HepG2 (cell line): ENCODE data around the gene SERINC5. TPM values are rescaled to one million over a fixed set of nuclear protein-coding genes. Genes with fewer than 3 reads are reported as not detected.

Source experiments
- FOSL2 ChIP-seq: sonication (generic); formaldehyde crosslinking; IDR thresholded peaks from 2 replicates; pipeline ENCODE4 v1.4.0; 2020; ENCODE audit warnings: missing genetic modification reagents
- HDAC1 ChIP-seq: sonication (generic); formaldehyde crosslinking; IDR thresholded peaks from 2 replicates; pipeline ENCODE4 v1.5.1; 2020; ENCODE audit warnings: mild to moderate bottlenecking, missing genetic modification reagents
- KLF12 ChIP-seq: sonication (generic); formaldehyde crosslinking; IDR thresholded peaks from 2 replicates; pipeline ENCODE4 v1.4.0; 2020; ENCODE audit warnings: missing genetic modification reagents, borderline replicate concordance
- MED1 ChIP-seq: sonication (generic); formaldehyde crosslinking; IDR thresholded peaks from 2 replicates; pipeline ENCODE4 v1.4.0; 2020; ENCODE audit warnings: missing genetic modification reagents
- MTA3 ChIP-seq: sonication (generic); formaldehyde crosslinking; IDR thresholded peaks from 2 replicates; pipeline ENCODE4 v1.4.0; 2020; ENCODE audit warnings: missing genetic modification reagents
- TAF1 ChIP-seq: sonication (generic); formaldehyde crosslinking; IDR thresholded peaks from 2 replicates; pipeline ENCODE4 v1.4.0; 2020; ENCODE audit warnings: missing genetic modification reagents
- TBL1XR1 ChIP-seq: fragments of 150-350 bp; IDR thresholded peaks from 2 replicates; pipeline ENCODE4 v1.6.1; 2014; ENCODE audit warnings: borderline replicate concordance, low read length; ENCODE audit not compliant: partially characterized antibody
- THAP11 ChIP-seq: IDR thresholded peaks from 2 replicates; pipeline ENCODE4 v1.6.1; 2016; ENCODE audit warnings: missing biosample characterization, missing genetic modification reagents
- XBP1 ChIP-seq: sonication (generic); formaldehyde crosslinking; IDR thresholded peaks from 2 replicates; pipeline ENCODE4 v1.5.0; 2020; ENCODE audit warnings: missing genetic modification reagents
- ZBTB21 ChIP-seq: sonication (generic); formaldehyde crosslinking; IDR thresholded peaks from 2 replicates; pipeline ENCODE4 v1.4.0; 2020; ENCODE audit warnings: missing genetic modification reagents
- ZBTB37 ChIP-seq: sonication (generic); formaldehyde crosslinking; IDR thresholded peaks from 2 replicates; pipeline ENCODE4 v1.4.0; 2020; ENCODE audit warnings: mild to moderate bottlenecking, missing genetic modification reagents
- ZNF317 ChIP-seq: sonication (generic); formaldehyde crosslinking; IDR thresholded peaks from 2 replicates; pipeline ENCODE4 v1.5.0; 2020; ENCODE audit warnings: mild to moderate bottlenecking, missing genetic modification reagents
- ZNF331 ChIP-seq: sonication (generic); formaldehyde crosslinking; IDR thresholded peaks from 2 replicates; pipeline ENCODE4 v1.4.0; 2020; ENCODE audit warnings: missing genetic modification reagents
- ZNF343 ChIP-seq: sonication (generic); formaldehyde crosslinking; IDR thresholded peaks from 2 replicates; pipeline ENCODE4 v1.4.0; 2020; ENCODE audit warnings: mild to moderate bottlenecking, missing genetic modification reagents
- ZNF512 ChIP-seq: sonication (generic); formaldehyde crosslinking; IDR thresholded peaks from 2 replicates; pipeline ENCODE4 v1.4.0; 2020; ENCODE audit warnings: mild to moderate bottlenecking, missing genetic modification reagents
- ZNF589 ChIP-seq: sonication (generic); formaldehyde crosslinking; conservative IDR thresholded peaks from 2 replicates; pipeline ENCODE4 v1.8.0; 2022; ENCODE audit warnings: mild to moderate bottlenecking, moderate library complexity, missing genetic modification reagents
- ZNF652 ChIP-seq: IDR thresholded peaks from 2 replicates; pipeline ENCODE4 v1.6.1; 2016; ENCODE audit warnings: low read depth, borderline replicate concordance
- ZNF850 ChIP-seq: sonication (generic); formaldehyde crosslinking; conservative IDR thresholded peaks from 2 replicates; pipeline ENCODE4 v1.9.0; 2021; ENCODE audit warnings: mild to moderate bottlenecking, missing genetic modification reagents
- polyA plus RNA-seq, 8 experiments: library from polyadenylated mRNA; depleted of rRNA in 3 of 8; stranded (reverse) in 7 of 8; unstranded in 1 of 8; fragments of >200 nt; fragmentation: Illumina TruSeq in 4 of 8; extraction: Trizol in 4 of 8; gene quantifications; 2 replicates each; pipeline versions ENCODE4 v1.2.1 to v1.2.3, GENCODE V29; 2011 to 2016; ENCODE audit warnings: low read depth in 4 of 8, missing spikeins in 1 of 8, mixed read lengths in 1 of 8; ENCODE audit not compliant: insufficient read depth in 1 of 8
- total RNA-seq, 5 experiments: library from RNA; depleted of rRNA; stranded (reverse); fragments of >200 nt; fragmentation: Illumina TruSeq; extraction: Trizol; gene quantifications; 2 replicates each; pipeline ENCODE4 v1.2.3, GENCODE V29; 2016; ENCODE audit warnings: low read depth in 1 of 5
- TF ChIP-seq, protein P1 (sequence below): sonication (generic); formaldehyde crosslinking; IDR thresholded peaks from 2 replicates; pipeline ENCODE4 v1.4.0; 2020; ENCODE audit warnings: missing genetic modification reagents
- TF ChIP-seq, protein P2 (sequence below), 2 experiments: sonication (generic) in 1 of 2; formaldehyde crosslinking in 1 of 2; IDR thresholded peaks; 2 replicates each; pipeline versions ENCODE4 v1.4.0 to v1.6.1; 2016 to 2020; ENCODE audit warnings: borderline replicate concordance in 1 of 2, low read depth in 1 of 2, mild to moderate bottlenecking in 1 of 2, missing genetic modification reagents in 1 of 2

The SERINC5 gene
- total and polyA plus RNA-seq, 2 of the 13 experiments (the other 11 are each of a cell fraction or from before 2014, with no cell fraction given) = 17.3 to 22.8 TPM

- TF ChIP-seq, protein P1, sequence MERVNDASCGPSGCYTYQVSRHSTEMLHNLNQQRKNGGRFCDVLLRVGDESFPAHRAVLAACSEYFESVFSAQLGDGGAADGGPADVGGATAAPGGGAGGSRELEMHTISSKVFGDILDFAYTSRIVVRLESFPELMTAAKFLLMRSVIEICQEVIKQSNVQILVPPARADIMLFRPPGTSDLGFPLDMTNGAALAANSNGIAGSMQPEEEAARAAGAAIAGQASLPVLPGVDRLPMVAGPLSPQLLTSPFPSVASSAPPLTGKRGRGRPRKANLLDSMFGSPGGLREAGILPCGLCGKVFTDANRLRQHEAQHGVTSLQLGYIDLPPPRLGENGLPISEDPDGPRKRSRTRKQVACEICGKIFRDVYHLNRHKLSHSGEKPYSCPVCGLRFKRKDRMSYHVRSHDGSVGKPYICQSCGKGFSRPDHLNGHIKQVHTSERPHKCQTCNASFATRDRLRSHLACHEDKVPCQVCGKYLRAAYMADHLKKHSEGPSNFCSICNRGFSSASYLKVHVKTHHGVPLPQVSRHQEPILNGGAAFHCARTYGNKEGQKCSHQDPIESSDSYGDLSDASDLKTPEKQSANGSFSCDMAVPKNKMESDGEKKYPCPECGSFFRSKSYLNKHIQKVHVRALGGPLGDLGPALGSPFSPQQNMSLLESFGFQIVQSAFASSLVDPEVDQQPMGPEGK (CRISPR knock-in tag) = peak; percentile 78
- TF ChIP-seq MED1 (CRISPR knock-in tag) = peak; percentile 72
- peak; percentile 74 for TF ChIP-seq FOSL2 (CRISPR knock-in tag)
- TF ChIP-seq ZNF850 (CRISPR knock-in tag) = no peak
- TF ChIP-seq HDAC1 (CRISPR knock-in tag) = peak; percentile 64; the same call in 1 of the 2 replicates
- TF ChIP-seq MTA3 = no peak
- TF ChIP-seq ZNF317 = peak; percentile 61; the same call in 1 of the 2 replicates
- no peak for TF ChIP-seq XBP1 (CRISPR knock-in tag)
- TF ChIP-seq THAP11 (CRISPR knock-in tag) = 0 out of 2 replicates have a peak, but pooled peaks have one; percentile 14
- TF ChIP-seq ZNF652 (CRISPR knock-in tag) = no peak
- TF ChIP-seq TAF1 = 0 out of 2 replicates have a peak, but pooled peaks have one; percentile 23
- TF ChIP-seq ZBTB37 (CRISPR knock-in tag) = no peak
- no peak for TF ChIP-seq ZBTB21
- TF ChIP-seq KLF12 = no peak
- no peak for TF ChIP-seq ZNF512 (CRISPR knock-in tag)
- peak; percentile 64; the same call in 1 of the 2 replicates for TF ChIP-seq ZNF343 (CRISPR knock-in tag)
- no peak for TF ChIP-seq TBL1XR1
- peak; percentile 48; the same call in 1 of the 2 replicates for TF ChIP-seq ZNF331 (CRISPR knock-in tag)
- no peak for TF ChIP-seq ZNF589 (CRISPR knock-in tag)
- TF ChIP-seq, protein P2, sequence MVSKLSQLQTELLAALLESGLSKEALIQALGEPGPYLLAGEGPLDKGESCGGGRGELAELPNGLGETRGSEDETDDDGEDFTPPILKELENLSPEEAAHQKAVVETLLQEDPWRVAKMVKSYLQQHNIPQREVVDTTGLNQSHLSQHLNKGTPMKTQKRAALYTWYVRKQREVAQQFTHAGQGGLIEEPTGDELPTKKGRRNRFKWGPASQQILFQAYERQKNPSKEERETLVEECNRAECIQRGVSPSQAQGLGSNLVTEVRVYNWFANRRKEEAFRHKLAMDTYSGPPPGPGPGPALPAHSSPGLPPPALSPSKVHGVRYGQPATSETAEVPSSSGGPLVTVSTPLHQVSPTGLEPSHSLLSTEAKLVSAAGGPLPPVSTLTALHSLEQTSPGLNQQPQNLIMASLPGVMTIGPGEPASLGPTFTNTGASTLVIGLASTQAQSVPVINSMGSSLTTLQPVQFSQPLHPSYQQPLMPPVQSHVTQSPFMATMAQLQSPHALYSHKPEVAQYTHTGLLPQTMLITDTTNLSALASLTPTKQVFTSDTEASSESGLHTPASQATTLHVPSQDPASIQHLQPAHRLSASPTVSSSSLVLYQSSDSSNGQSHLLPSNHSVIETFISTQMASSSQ (IDR thresholded peaks at IDR 0.05; ENCODE audit: low read depth) = no peak
- TF ChIP-seq, protein P2 (CRISPR knock-in tag; IDR thresholded peaks at IDR 0.05; ENCODE audit: borderline replicate concordance) = peak; percentile 59; the same call in 1 of the 2 replicates
These were observed 150.0 kb downstream of the SERINC5 start (continued) for GRCh38 chr5:80105698-80106439.
